ENCODE data around the gene RETSAT. TPM values are rescaled to one million over a fixed set of nuclear protein-coding genes. Genes with fewer than 3 reads are reported as not detected.

Gene RETSAT
- total RNA-seq, result 16.4 TPM

DNA sequence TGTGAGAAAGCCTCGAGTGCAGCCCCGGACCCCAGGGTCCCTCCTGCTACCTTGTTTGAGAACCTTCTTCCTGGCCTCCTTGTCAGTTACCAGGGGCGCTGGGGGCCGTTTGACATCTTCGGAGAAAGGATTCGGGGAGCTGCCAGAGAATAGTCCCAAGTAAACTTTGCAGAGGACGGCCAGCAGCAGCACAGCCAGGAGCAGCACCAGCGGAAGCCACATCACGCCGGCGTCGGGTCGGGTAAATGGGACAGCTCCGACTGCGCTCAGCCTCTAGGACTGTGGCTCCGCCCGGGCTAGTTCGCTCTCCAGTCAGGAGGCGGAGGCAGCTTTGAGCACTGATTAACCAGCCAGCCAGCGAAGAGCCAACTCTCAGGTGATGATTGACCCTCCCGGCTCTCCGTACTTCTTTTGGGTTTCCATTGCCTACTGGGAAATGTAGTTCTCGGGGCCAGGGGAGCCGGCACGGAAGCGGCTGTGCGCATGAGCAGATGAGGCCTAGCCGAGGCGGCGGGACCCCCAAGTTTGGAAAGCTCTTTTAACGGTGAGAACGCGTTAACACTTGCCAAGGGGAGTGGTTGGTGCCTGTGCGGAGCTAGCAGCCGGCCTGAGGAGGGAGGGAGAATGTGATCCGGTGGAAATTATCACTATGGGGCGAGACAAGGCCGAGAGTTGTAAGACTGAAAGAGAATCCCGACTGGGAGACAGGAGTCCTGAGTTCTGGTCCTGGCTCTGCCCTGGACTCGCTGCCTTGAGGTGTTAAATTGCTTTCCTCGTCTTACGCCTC, at the start of gene RETSAT, which contains the start of gene ELMOD3:
TSS of gene RETSAT (minus strand) at position 243 of the 787 bp plus-strand sequence. CDS start at position 222, 21 bp downstream.
TSS of gene ELMOD3 (plus strand) at position 484 of the 787 bp plus-strand sequence. CDS start 2,430 bp downstream, outside the sequence.

DNA sequence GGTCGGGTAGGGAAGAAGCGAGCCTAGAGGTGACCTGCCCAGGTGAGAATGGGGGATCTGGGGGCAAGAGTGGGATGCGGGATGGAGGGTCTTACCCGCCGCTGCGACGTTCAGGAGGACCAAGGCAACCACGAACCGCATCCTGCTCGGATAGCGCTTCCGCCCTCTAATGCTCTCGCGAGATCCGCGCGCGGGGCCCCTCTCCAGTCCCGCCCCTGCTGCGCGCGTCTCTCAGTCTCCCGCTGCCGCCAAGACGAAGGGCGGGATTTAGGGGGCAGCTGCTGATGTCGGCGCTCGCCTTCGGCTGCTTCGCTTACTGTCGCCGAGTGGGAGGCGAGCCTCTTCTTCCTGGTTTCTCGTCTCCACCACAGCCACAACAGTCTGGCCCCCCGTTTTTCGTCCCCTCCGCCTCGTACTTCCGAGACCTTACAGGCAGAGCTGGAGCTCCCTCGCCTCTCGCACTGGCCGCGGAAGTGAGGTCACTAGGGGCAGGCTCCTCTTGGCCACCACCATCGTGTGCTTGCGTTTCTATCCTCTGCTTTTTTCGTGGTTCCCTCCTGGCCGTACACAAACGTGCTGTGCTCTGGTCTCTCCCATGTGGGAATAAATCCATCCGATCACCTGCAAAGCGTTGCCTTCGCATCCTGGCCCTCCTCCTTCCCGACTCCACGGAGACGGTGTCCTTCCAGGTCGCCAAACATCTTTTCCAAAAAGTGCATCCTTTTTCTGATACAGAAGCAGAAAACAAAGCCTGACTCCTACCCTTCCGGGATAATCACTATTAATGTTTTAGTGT, 26.3 kb downstream of the RETSAT start, which contains the start of gene TGOLN2:
TSS of gene TGOLN2 (minus strand) at position 168 of the 796 bp plus-strand sequence. CDS start at position 141, 27 bp downstream.

Small RNA genes within 50 kb of the gene (small RNA-seq; reads per million reads assigned to genes)
- gene AC062037.1 (not detected), gene AC062037.2 (not detected), gene RF00019 (not detected), gene RN7SL113P (not detected)

Other genes starting within 250 kb of the RETSAT start
- gene TCF7L1, start 221.1 kb downstream of the RETSAT start, total RNA-seq, result 2.3 TPM
- 54.0 TPM for gene TGOLN2, start 26.5 kb downstream of the RETSAT start, total RNA-seq
- 15.0 TPM for gene ELMOD3, start 241 bp upstream of the RETSAT start, total RNA-seq
- 9.0 TPM for gene CAPG, start 55.8 kb upstream of the RETSAT start, total RNA-seq
- gene SH2D6, start 64.2 kb upstream of the RETSAT start, total RNA-seq, result 0.23 TPM
- gene MAT2A, start 184.6 kb upstream of the RETSAT start, total RNA-seq, result 95.0 TPM
- 28.8 TPM for gene GGCX, start 207.0 kb upstream of the RETSAT start, total RNA-seq
- gene VAMP8, start 223.1 kb upstream of the RETSAT start, total RNA-seq, result 3.0 TPM
- gene VAMP5, start 229.9 kb upstream of the RETSAT start, total RNA-seq, result 5.1 TPM
- 65.7 TPM for gene RNF181, start 241.2 kb upstream of the RETSAT start, total RNA-seq
- 2.5 TPM for gene TMEM150A, start 248.2 kb upstream of the RETSAT start, total RNA-seq

Measured in diencephalon (tissue), 1 donor.